Endothelial cell of hepatic sinusoid (primary cell): ENCODE measurements around the gene MAML2.

ENCODE experiments used
- in situ Hi-C: cut with HindIII; loops from 2 replicates; pipeline ENCODE4 v1.10.0; 2017; ENCODE audit warnings: low sequenced_read_pairs

Gene MAML2

DNA sequence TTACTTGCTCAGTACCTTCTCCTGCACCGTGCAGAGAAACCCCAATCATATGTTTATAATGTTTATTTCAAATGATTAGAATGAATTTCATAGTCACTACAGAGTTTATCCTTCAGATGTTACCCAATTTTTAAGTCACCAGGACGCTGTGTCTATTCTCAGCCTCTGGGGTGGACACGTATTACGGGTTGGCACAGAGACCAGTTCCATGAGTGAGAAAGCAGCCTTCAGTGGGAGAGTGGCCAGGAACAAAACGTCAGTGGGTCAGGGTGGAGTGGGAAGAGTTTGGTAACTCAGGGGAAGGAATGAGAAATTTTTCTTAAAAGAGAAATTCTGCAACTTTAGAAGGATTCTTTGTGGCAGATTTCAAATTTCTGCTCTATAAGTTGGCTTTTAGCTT lies 342.0 kb downstream of the MAML2 start:
- in situ Hi-C loops, result no loop called here

DNA sequence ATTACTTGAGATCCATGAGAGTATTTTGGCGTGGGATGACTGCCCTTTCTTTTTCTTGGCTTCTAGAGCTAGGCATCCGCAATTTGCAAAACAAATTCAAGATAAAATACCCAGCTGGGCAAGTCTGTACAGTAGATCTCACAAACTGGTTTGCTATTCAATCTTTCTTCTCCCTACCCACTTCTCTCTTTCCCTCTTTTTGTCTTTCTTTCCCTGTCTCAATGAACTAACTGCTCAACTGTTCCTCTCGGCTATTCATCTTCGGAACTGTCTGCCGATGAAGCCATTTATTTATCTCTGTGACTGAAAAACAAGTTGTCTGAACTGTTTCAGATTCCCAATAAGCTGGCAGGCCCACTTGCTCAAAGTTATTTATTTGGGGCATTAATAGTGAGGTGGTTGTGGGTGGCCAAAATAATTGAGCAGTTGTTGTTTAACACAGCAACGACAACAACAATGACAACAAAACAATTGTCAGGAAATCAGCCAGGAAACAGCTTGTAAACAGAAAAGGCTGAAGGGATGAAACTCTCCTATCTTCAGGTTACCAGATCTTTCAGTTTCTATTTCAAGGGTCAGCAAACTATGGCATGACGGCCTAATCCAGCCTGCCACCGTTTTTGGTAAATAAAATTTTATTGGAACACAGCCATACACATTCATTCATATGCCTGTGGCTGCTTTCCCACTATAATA lies 343.1 kb downstream of the MAML2 start:
- in situ Hi-C loops, result no loop called here

GRCh38 chr11:95996621-95997235 lies 346.3 kb downstream of the MAML2 start:
- in situ Hi-C loops, result no loop called here

DNA sequence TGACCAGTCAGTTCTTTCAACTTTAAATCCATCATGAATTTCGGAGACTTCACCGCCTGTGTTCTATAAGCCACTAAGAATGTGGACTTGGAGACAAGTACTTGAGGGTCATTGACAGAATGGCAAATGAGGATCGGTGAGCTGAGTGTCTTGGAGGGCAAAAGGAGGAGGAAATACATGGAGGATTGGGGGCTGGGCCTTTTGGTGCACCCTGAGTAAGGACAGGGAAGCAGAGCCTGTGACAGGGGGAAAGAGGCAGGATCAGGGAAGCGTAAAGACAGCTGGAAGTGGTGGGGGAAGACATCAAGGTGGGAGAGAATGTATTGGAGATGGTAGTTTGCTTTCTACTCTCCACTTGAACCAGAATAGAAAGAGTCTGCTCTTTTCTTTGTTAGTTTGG lies 348.7 kb downstream of the MAML2 start:
- in situ Hi-C loops, result no loop called here

DNA sequence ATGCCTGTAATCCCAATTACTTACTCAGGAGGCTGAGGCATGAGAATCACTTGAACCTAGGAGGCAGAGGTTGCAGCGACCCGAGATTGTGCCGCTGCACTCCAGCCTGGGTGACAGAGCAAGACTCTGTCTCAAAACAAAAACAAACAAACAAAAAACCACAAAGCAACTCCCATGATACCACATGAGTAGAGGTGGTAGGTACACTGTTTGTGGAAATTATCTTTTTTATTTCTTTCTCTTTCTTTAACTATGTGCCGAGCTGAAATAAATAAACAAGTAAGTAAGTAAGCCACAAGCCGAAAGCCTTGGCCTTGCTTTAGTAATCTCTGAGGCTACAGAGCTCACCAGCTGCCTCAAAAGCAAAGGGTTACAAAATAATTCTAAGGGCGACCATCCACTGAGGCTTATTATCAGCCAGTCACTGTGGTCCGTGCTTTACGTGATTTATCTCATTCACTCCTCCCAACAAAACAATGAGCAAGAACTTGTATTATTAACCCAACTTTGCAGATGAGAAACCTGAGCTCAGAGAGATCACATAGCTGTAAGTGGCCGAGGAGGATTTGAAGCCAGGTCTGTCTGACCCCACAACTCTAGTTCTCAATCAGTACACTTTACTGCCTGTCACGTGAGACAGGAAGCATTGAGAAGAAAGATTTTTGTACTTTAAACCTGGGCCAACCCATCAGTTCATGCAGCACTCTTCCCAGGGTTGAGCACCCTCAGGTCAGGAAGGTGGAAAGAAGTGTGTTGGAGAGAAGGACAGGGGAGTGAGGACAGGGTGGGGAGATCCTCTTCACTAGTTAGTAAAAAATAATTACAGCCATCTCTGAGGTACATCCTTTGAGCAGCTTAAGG lies 349.3 kb downstream of the MAML2 start:
- in situ Hi-C loops, result no loop called here

GRCh38 chr11:95991545-95991944 lies 351.4 kb downstream of the MAML2 start:
- in situ Hi-C loops, result no loop called here

DNA sequence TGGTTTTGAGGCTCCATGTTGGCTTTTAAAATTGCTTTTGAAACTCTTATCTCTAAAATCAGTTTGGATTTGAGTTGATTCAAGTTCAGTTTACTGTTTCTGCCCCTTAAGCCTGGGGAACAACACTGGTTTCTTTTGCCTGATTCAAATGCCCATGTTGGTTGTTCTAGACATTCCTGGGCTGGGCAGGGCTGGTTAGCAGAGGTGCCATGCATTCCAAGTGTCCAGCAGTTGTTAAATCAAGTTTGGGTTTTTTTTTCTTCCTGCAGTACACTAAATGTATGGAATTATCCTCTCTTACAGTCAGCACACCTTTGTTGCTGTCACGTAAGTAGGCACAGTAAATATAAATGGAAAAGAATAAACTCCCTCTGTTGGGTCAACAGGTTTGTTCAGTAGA lies 351.9 kb downstream of the MAML2 start:
- in situ Hi-C loops, result no loop called here

DNA sequence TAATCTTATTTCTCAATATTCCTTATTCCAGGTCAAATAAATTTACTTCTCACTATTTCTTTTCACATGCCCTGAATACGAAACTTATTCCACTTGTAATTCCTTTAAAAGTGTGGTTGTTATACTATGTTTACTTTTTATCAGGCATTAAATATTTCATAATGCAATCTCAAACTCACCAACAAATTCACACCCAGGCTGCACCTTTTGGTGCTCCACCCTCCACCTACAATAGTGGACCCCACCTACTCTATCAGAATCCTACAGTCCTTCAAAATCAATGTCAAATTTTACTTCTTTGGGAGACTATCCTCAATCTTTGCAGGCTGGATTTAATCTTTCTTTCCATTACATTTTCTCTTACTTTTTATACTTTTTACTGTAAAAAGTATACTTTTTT lies 353.2 kb downstream of the MAML2 start:
- in situ Hi-C loops, result no loop called here

DNA sequence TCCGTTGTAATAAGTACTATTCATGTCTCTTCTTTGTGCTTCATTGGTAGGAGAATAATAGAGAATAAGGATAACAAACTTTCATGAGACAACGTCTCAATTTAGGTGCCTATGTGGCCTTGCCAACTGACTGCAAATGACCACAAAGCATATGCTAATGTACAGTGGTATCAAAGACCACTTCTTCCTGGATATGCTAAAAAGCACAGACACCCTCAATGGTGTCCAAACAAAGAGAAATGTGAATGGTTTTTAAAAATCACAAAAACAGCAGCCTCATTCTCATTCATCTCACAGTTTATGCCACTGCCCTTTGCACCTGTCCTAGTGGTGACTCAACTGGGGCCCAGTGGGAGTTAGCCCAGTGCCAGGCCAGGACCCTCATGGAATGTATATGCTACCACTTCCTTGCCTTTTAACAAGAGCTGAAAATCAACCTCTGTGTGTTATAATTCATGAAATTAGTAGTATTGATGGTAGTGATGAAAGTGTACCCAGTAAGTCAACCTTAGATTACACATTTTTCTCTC lies 353.9 kb downstream of the MAML2 start:
- in situ Hi-C loops, result no loop called here

- in situ Hi-C loops, result no loop called here
These were observed 357.7 kb downstream of the MAML2 start for GRCh38 chr11:95985174-95985808.

DNA sequence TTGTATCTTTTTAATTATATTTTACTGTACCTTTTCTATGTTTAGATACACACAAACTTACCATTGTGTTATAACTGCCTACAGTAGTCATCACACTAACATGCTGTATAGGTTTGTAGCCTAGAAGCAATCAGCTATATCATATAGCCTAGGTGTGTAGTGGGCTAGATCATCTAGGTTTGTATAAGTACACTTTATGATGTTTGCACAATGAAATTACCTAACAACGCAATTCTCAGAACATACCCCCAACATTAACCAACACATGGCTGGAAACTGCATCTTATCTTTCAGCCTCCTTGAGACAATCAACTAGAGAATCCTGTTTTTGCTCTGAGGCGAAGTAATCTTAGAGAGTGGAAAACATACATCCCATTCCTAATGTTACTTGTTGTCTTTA lies 358.9 kb downstream of the MAML2 start:
- in situ Hi-C loops, result no loop called here

DNA sequence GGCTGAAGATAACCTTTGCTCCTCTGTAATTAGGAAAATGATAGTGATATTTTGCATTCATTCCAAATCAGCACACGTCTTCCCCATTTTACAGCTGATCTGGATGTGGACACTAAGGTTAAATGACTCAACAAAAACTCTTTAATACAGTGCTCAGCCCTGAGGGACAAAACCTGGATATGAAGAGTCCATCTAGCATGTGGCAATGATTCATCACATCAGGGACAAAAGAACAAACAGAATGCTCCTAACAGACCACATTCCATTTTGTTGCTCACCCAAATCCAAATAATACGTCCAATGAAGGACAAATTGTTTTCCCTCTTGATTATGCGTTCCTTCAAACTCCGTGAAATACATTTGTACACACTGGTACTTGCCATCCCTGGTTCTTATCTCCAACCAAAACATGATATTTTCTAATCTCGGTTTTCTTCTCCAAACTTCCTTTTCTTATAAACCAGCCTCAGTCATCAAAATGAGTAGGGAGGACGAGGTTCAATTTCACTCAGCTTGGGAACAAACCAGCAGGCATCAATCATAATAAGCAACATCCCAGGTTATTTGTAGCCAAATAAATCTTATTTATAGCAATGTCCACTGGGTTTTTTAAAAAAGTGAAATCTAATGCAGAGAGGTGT lies 365.3 kb downstream of the MAML2 start:
- in situ Hi-C loops, result loop anchor here (5.0 kb wide), 1 partner anchor 45 kb away; no protein-coding TSS in a partner anchor

DNA sequence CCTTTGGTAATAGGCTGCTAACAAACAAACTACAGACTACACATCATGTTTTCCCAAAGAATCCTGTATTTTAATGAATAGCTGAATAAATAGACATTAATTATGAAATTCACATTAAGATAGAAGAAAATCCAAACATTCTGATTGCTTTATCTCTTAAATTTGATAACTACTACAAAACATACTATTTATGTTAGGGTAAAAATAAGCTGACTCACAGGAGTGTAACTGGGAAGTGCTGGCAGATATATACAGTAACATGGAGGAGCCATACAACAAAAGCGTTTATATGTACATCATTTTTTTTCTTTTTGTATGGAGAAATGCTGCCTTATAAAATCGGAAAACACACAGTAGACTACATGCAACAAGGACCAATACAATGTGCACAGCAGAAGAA lies 366.4 kb downstream of the MAML2 start:
- in situ Hi-C loops, result loop anchor here (5.0 kb wide), 1 partner anchor 44 kb away; no protein-coding TSS in a partner anchor

- in situ Hi-C loops, result loop anchor here (5.0 kb wide), 1 partner anchor 43 kb away; no protein-coding TSS in a partner anchor
These were observed 367.7 kb downstream of the MAML2 start for GRCh38 chr11:95975343-95975742.

DNA sequence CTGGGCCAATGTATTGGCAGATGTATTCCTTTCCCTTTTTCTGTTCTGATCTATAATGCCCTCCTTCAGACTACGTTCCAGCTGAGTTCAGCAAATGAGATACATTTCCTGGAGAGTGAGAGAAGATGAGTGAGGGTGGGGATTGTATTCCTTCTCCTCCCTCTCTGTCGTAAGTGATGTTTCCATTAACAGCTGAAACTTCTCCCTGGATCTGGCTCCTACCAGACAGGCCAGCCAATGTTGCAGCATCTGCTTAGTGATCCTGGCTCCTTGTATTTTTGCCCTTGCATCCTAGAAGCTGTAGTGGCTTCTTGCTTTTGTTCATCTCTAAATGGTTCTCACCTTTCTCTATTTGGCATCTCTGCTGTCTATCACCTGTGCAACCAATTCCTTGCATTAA lies 370.9 kb downstream of the MAML2 start:
- in situ Hi-C loops, result no loop called here

DNA sequence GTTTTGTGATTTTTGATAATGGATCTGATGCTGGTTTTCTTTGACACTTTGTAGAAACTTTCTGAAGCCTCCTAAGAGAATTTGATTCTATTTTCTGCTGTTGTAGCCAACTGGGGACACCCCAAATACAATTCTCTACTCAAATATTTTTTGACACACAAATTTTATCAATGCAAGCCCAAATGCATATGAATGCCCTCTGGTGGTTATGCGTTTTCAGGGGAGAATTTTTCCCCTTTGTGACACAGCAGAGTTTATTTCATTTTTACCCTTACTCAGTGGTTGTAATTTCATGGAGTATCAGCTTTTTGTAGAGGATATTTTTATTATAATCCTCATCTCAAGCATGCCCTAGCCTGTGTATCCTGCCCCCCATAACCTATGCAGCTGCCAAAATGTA lies 374.4 kb downstream of the MAML2 start:
- in situ Hi-C loops, result no loop called here

GRCh38 chr11:95964281-95964680 lies 378.7 kb downstream of the MAML2 start:
- in situ Hi-C loops, result no loop called here

DNA sequence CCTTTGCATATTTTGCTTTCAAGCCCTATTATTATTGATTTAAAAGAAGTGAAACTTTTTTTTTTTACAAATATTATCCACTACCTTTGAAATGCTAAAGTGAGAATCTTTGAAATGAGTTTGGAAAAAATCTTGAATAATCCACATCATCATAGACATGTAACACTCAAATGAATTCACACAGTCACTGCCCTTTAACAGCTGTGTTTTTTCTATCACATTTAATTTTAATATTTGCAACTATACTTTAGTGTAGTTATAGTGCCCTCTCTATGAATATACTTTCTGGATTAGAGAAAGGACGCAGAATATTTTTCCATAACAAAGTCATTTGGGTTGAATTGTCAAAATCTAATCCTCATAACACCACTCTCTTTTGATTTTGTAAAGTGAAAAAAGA lies 381.2 kb downstream of the MAML2 start:
- in situ Hi-C loops, result no loop called here

DNA sequence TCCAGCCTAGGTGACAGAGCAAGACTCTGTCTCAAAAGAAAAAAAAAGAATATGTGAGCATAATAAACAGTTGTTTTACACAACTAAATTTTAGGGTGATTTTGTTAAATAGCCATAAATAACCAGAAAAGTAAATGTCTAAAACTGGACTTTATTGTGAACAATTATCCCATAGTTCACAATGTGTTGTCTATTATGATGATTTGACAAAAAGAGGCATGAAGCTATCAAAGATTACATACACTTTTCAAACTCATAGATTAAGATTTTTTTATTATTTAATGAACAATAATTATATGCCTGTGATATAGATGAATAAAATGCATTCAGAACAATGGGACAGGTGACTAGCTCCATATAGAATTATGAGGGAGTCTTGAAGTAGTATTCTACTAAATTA lies 392.1 kb downstream of the MAML2 start:
- in situ Hi-C loops, result no loop called here

GRCh38 chr11:95948637-95949036 lies 394.4 kb downstream of the MAML2 start:
- in situ Hi-C loops, result loop anchor here (25.0 kb wide), 1 partner anchor 111 kb away; no protein-coding TSS in a partner anchor
